ENCODE data around the gene LAMB2.
A peak's percentile ranks its signal among the peaks of the same experiment; 100 is the strongest.

Gene LAMB2

DNA sequence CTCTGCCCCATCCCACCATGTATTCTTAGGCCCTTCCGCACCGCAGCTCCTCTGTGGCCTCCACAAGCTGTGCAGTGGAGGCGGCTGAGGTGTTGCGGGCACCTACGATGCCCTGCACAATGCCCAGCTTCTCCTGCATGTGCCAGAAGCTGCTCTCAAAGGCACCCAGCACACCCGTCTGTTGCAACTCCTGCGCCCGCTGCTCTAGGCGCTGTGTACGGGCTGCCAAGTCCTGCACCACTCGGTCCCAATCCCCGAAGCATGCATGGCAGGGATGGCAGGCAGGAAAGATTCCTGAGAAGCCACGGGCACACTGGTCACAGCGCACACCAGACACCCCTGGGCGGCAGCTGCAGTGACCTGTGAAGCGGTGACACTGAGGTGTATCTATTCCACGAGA, 9.2 kb downstream of the LAMB2 start:
- H3K4me3 ChIP-seq (ENCODE audit: low read length), result no peak overlapping the region
- no peak for DNase-seq (ENCODE audit: low read depth, low spot score)

GRCh38 chr3:49122886-49123545, 9.8 kb downstream of the LAMB2 start:
- H3K4me3 ChIP-seq (ENCODE audit: low read length), result no peak overlapping the region
- no peak for DNase-seq (ENCODE audit: low read depth, low spot score)

DNA sequence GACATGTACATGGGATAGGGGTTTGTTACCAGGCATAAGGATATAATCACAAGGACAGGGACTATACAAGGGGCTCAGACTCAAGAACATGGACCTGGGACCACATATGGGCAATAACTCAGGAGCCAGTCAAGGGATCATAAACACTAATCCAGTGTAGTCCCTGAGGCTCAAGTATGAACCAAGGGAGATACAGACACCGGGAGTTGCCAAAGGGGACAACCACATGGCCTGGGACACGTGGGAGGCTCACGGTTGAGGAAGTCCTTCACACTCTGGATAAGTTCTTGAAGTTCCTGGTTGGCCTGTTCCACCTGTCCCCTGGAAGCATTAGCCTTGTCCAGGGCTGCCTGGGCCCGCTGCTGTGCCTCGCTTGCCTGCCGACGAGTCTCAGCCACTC, 10.4 kb downstream of the LAMB2 start:
- no peak for DNase-seq (ENCODE audit: low read depth, low spot score)
- no peak overlapping the region for H3K4me3 ChIP-seq (ENCODE audit: low read length)

- DNase-seq (ENCODE audit: low read depth, low spot score), result no peak
- H3K4me3 ChIP-seq (ENCODE audit: low read length), result no peak overlapping the region
Measured at GRCh38 chr3:49122022-49122421, 10.8 kb downstream of the LAMB2 start.

GRCh38 chr3:49121132-49121736, 11.6 kb downstream of the LAMB2 start:
- peak overlapping the region; percentile 94 for H3K4me3 ChIP-seq (ENCODE audit: low read length)
- DNase-seq (ENCODE audit: low read depth, low spot score), result peak; percentile 38

- H3K4me3 ChIP-seq (ENCODE audit: low read length), result peak within 1 kb of the TSS; percentile 94
- peak; percentile 90 for DNase-seq (ENCODE audit: low read depth, low spot score)
Measured at GRCh38 chr3:49120438-49121131, 12.3 kb downstream of the LAMB2 start, which contains the start of gene USP19. Gene USP19 (minus strand): TSS chr3:49120823. CDS start chr3:49119145, 1,678 bp downstream.

GRCh38 chr3:49120096-49120437, 12.8 kb downstream of the LAMB2 start:
- H3K4me3 ChIP-seq (ENCODE audit: low read length), result peak overlapping the region; percentile 94
- no peak for DNase-seq (ENCODE audit: low read depth, low spot score)

DNA sequence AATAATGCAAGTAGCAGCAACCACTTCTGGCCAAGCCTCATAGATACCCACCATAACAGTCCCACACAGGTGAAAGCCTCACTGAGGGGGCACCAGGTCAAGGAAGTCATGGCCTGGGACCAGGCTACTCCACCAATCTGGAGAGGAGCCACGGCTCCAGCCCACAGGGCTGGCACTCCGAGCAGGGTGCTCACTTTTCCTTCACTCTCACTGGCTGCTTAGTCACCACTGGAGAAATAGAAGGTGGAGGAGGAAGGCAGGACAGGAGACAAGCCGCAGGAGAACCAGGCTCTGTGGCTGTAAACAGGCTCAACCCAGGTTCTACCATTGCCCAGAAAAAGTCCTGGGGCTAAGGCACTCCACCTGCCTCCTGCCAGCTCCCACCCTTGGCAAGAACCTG, 13.4 kb downstream of the LAMB2 start:
- peak overlapping the region; percentile 94 for H3K4me3 ChIP-seq (ENCODE audit: low read length)
- DNase-seq (ENCODE audit: low read depth, low spot score), result no peak

DNA sequence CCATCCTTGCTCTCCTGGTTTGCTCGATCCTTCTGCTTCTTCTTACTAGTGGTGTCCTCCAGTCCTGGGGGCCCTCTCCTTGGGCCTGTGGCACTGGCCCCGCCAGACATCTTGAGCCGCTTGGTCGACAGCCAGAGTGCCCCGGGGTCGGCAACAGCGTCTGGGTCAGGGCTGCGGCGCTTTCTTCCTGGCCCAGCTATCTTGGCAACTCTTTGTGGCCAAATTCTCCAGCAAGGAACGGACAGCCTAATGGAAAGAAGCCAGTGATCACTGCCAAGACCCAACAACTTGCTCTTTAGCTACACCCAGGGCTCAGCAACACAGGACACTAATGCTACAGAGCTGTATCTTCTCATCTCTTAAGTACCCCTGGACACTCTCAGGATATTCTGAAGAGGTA, 13.8 kb downstream of the LAMB2 start:
- peak overlapping the region; percentile 94 for H3K4me3 ChIP-seq (ENCODE audit: low read length)
- DNase-seq (ENCODE audit: low read depth, low spot score), result no peak

- DNase-seq (ENCODE audit: low read depth, low spot score), result no peak
- H3K4me3 ChIP-seq (ENCODE audit: low read length), result no peak overlapping the region
Measured at GRCh38 chr3:49112262-49112661, 20.6 kb downstream of the LAMB2 start.

- DNase-seq (ENCODE audit: low read depth, low spot score), result no peak
- H3K4me3 ChIP-seq (ENCODE audit: low read length), result no peak overlapping the region
Measured at GRCh38 chr3:49111347-49111746, 21.5 kb downstream of the LAMB2 start.

- no peak for DNase-seq (ENCODE audit: low read depth, low spot score)
- no peak overlapping the region for H3K4me3 ChIP-seq (ENCODE audit: low read length)
Measured at GRCh38 chr3:49110780-49111179, 22.1 kb downstream of the LAMB2 start.

DNA sequence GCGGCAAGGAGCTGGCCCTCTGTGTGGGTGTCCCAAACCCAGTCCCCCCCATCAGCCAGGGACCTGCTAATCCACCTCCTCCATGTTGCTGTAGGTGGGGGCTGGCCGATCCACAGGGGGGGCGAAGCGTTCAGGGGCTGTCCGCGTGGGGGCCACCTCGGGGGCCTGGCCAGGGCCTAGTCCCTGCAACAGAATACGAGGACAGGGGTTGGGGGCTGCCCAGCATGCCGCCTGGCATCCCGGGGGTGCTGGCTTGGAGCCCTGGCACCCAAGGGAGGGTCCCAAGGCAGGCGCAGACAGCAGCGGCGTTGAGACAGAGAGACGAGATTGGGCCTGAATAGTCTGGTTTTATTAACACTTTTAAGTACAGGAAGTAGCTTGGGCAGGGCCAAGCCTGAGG, 24.5 kb downstream of the LAMB2 start:
- H3K4me3 ChIP-seq (ENCODE audit: low read length), result no peak overlapping the region
- DNase-seq (ENCODE audit: low read depth, low spot score), result no peak

DNA sequence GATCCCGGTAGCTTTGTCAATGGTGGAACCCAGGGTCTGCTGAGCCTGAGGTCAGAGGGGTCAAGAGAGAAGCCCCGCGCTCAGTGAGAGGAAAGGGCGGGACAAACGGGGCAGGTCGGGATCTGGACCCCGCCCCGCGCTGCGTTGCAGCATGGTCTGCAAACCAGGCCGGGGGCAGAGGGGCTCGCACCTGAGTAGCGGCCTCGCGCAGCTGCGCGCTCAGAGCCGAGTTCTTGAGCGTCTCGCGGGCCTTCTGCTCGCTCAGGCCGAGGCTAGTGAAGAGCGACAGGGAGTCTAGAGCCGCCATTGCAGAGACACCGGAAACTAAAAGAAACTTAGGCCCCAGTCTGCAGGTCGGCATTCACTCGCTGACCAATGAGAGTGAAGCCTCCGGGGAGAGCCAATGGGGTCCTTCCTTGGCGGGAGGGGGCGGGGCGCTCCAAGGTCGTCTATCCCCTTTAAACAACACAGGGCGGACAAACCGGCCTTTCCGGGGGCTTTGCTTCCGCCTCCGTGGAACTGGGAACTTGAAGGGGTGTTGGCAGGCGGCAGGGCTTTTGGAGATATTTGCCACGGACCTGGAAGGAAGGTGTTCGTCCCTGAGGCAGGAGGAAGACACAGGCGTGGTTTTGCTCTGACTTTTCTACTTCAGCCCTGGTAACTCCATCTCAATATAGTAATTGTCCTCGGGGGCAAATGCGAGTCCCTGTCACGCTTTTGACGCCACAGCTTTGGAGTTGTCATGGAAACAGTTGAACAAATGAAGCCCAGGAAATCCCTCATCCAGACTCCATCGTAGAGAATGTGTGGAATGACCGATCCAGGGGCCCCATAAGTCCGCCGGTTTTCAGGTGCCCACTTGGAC, 28.2 kb downstream of the LAMB2 start, which contains the start of gene QARS1:
Gene QARS1 (minus strand): TSS at position 331 of the 865 bp plus-strand sequence. CDS start 24 bp downstream, at position 307.
- peak; percentile 86 for DNase-seq (ENCODE audit: low read depth, low spot score)
- H3K4me3 ChIP-seq (ENCODE audit: low read length), result peak within 1 kb of the TSS; percentile 98

- no peak for DNase-seq (ENCODE audit: low read depth, low spot score)
- H3K4me3 ChIP-seq (ENCODE audit: low read length), result peak overlapping the region; percentile 98
Measured at GRCh38 chr3:49104052-49104426, 28.8 kb downstream of the LAMB2 start.

DNA sequence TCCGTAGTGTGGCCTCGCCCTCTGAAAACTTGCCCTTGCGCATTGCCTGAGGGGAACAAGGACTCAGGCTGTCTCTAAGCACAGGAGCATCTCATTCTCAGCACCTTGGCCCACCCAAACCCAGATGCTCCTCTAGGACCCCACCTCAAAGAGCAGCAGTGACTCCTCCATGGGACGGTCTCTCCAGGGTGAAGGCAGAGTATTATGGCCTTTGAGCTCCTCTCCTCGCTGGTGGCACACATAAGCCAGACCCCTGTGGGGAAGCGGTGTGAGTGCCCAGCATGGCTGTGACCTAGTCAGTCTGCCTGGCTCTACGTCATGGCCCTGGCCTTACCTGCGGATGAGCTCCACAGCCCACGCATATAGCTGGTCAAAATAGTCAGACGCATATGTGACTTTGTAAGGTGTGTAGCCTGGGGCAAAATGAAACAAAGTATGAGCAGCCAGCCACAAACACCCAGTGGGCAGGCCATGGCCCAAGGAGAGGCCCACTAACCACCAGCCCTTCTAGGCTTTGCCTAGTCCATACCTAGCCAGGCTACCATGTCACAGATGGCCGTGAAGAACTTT, 32.7 kb downstream of the LAMB2 start:
- no peak for DNase-seq (ENCODE audit: low read depth, low spot score)
- H3K4me3 ChIP-seq (ENCODE audit: low read length), result no peak overlapping the region

GRCh38 chr3:49098910-49099630, 33.8 kb downstream of the LAMB2 start:
- peak; percentile 31 for DNase-seq (ENCODE audit: low read depth, low spot score)

DNA sequence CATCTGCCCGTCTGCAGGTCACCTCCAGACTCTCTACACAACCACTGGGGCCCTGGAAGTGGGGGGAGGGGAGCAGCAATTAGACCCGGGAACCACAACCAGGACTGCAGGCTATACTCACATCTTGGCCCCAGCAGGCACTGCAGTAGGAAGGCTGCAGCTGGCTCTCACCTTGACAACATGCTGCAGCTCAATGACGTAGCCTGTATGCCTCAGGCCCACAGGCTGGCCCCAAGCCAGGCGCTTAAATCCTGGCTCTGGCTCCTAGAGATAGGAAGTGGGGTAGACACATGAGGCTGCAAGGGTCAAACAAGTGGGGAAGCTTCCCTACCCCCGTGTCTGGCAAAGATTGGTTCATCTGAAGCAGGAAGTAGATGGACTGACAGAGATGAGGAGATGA, 34.4 kb downstream of the LAMB2 start:
- H3K4me3 ChIP-seq (ENCODE audit: low read length), result no peak overlapping the region
- DNase-seq (ENCODE audit: low read depth, low spot score), result peak; percentile 51

More at GRCh38 chr3:49098910-49099630, 33.8 kb downstream of the LAMB2 start:
- no peak overlapping the region for H3K4me3 ChIP-seq (ENCODE audit: low read length)

Data from Jurkat, Clone E6-1 (cell line).